Mesendoderm (in vitro differentiated cells): Measurements from ENCODE around the gene ZNF780B.

Experiments
- DNase-seq: peaks from one replicate; pipeline ENCODE4 v3.0.0; 2013
- H2AK5ac ChIP-seq: 2 replicates; pipeline ENCODE4 v1.6.1; 2013; ENCODE audit warnings: low read length, inconsistent platforms
- H2BK120ac ChIP-seq: 2 replicates; pipeline ENCODE4 v1.6.1; 2013; ENCODE audit warnings: low read depth, mild to moderate bottlenecking, low read length, moderate library complexity, mixed read lengths
- H2BK15ac ChIP-seq: replicated peaks from 2 replicates; pipeline ENCODE4 v1.6.1; 2013; ENCODE audit warnings: low read depth, mild to moderate bottlenecking, moderate library complexity
- H2BK5ac ChIP-seq: 2 replicates; pipeline ENCODE4 v1.6.1; 2013; ENCODE audit warnings: low read length, inconsistent platforms
- H3K18ac ChIP-seq: 2 replicates; pipeline ENCODE4 v1.6.1; 2013; ENCODE audit warnings: mild to moderate bottlenecking, low read length, mixed read lengths
- H3K23ac ChIP-seq: one replicate; pipeline ENCODE4 v1.6.1; 2013; ENCODE audit warnings: low read length
- H3K27ac ChIP-seq: 2 replicates; pipeline ENCODE4 v1.5.1; 2013; ENCODE audit warnings: low read depth, mild to moderate bottlenecking, inconsistent platforms, low read length, moderate library complexity
- H3K27me3 ChIP-seq: 2 replicates; pipeline ENCODE4 v1.6.1; 2013; ENCODE audit warnings: low read length, control low read depth, mild to moderate bottlenecking, inconsistent platforms; ENCODE audit not compliant: insufficient read depth, poor library complexity
- H3K36me3 ChIP-seq: 2 replicates; pipeline ENCODE4 v1.6.1; 2013; ENCODE audit warnings: low read length, inconsistent platforms; ENCODE audit not compliant: control insufficient read depth, insufficient read depth
- H3K4ac ChIP-seq: one replicate; pipeline ENCODE4 v1.6.1; 2013; ENCODE audit warnings: low read depth, mild to moderate bottlenecking, low read length, moderate library complexity
- H3K4me1 ChIP-seq: 2 replicates; pipeline ENCODE4 v1.6.1; 2013; ENCODE audit warnings: low read depth, low read length, inconsistent platforms; ENCODE audit not compliant: control insufficient read depth
- H3K4me2 ChIP-seq: 2 replicates; pipeline ENCODE4 v1.6.1; 2013; ENCODE audit warnings: low read length
- H3K4me3 ChIP-seq: 2 replicates; pipeline ENCODE4 v1.5.1; 2013; ENCODE audit warnings: mild to moderate bottlenecking, low read length
- H3K56ac ChIP-seq: one replicate; pipeline ENCODE4 v1.6.1; 2013; ENCODE audit warnings: low read length
- H3K79me1 ChIP-seq: 2 replicates; pipeline ENCODE4 v1.6.1; 2013; ENCODE audit warnings: low read length, inconsistent platforms
- H3K79me2 ChIP-seq: 2 replicates; pipeline ENCODE4 v1.6.1; 2013; ENCODE audit warnings: mild to moderate bottlenecking, low read length; ENCODE audit not compliant: control insufficient read depth, insufficient read depth
- H3K9ac ChIP-seq: 2 replicates; pipeline ENCODE4 v1.6.1; 2013; ENCODE audit warnings: low read length, inconsistent platforms
- H4K5ac ChIP-seq: one replicate; pipeline ENCODE4 v1.6.1; 2013; ENCODE audit warnings: low read length
- H4K8ac ChIP-seq: one replicate; pipeline ENCODE4 v1.6.1; 2013; ENCODE audit warnings: low read depth, mild to moderate bottlenecking, control low read depth, low read length, moderate library complexity
- WGBS: extraction: QIAGEN DNeasy Blood & Tissue Kit; methylation state at CpG from one replicate; pipeline ENCODE4 v1.1.7; 2013; ENCODE audit warnings: low lambda C conversion rate, missing lambda C conversion rate; ENCODE audit not compliant: insufficient coverage; ENCODE audit errors: extremely low coverage; 5-methylcytosine and 5-hydroxymethylcytosine counted together

Gene ZNF780B

GRCh38 chr19:39996811-39997637 is 59.0 kb downstream of the ZNF780B start, which contains the start of gene ZNF546:
Gene ZNF546, plus strand, starts transcription at chr19:39997060. Its CDS starts 1,267 bp downstream, at chr19:39998327.
- no peak within 1 kb of the TSS for H3K27ac ChIP-seq

GRCh38 chr19:39996218-39996810 is 59.7 kb downstream of the ZNF780B start:
- no peaks in the 10 kb centered on the region for H3K36me3 ChIP-seq
- no peak overlapping the region for H2BK15ac ChIP-seq
- H3K56ac ChIP-seq = peak overlapping the region; percentile 97
- peak overlapping the region; percentile 95 for H3K9ac ChIP-seq
- no CpG with 5 or more reads among the region's 19 CpGs for WGBS
- H3K4ac ChIP-seq = no peak overlapping the region
- peak overlapping the region; percentile 90 for H3K4me3 ChIP-seq
- H2AK5ac ChIP-seq = no peak overlapping the region
- H4K5ac ChIP-seq = peak overlapping the region; percentile 66
- peaks cover 2% of the 10 kb centered on the region for H3K4me1 ChIP-seq
- no peak overlapping the region for H2BK120ac ChIP-seq
- no peak for DNase-seq
- H2BK5ac ChIP-seq = peak overlapping the region; percentile 69
- H3K18ac ChIP-seq = peak overlapping the region; percentile 63
- no peak overlapping the region for H4K8ac ChIP-seq
- no peak overlapping the region for H3K27ac ChIP-seq
- peak overlapping the region; percentile 63 for H3K4me2 ChIP-seq
- H3K79me2 ChIP-seq = peaks cover 6% of the 10 kb centered on the region
- peaks cover 8% of the 10 kb centered on the region for H3K79me1 ChIP-seq
- H3K23ac ChIP-seq = no peak overlapping the region
- no peaks in the 10 kb centered on the region for H3K27me3 ChIP-seq

More at GRCh38 chr19:39996811-39997637, 59.0 kb downstream of the ZNF780B start, which contains the start of gene ZNF546:
- no peaks in the 10 kb centered on the region for H3K36me3 ChIP-seq
- no peak within 1 kb of the TSS for H4K8ac ChIP-seq
- peak within 1 kb of the TSS; percentile 90 for H3K4me3 ChIP-seq
- H3K18ac ChIP-seq = peak within 1 kb of the TSS; percentile 63
- H3K79me1 ChIP-seq = peaks cover 4% of the 10 kb centered on the region
- H3K79me2 ChIP-seq = peaks cover 6% of the 10 kb centered on the region
- DNase-seq = peak; percentile 88
- H4K5ac ChIP-seq = peak within 1 kb of the TSS; percentile 66
- H3K9ac ChIP-seq = peak within 1 kb of the TSS; percentile 95
- no peak within 1 kb of the TSS for H2BK120ac ChIP-seq
- no peaks in the 10 kb centered on the region for H3K27me3 ChIP-seq
- peak within 1 kb of the TSS; percentile 69 for H2BK5ac ChIP-seq
- peak within 1 kb of the TSS; percentile 97 for H3K56ac ChIP-seq
- peak within 1 kb of the TSS; percentile 82 for H3K4me2 ChIP-seq
- no peak within 1 kb of the TSS for H2AK5ac ChIP-seq
- H3K4ac ChIP-seq = no peak within 1 kb of the TSS
- peaks cover 2% of the 10 kb centered on the region for H3K4me1 ChIP-seq
- no peak within 1 kb of the TSS for H2BK15ac ChIP-seq
- no CpG with 5 or more reads among the region's 53 CpGs for WGBS
- H3K23ac ChIP-seq = no peak within 1 kb of the TSS

DNA sequence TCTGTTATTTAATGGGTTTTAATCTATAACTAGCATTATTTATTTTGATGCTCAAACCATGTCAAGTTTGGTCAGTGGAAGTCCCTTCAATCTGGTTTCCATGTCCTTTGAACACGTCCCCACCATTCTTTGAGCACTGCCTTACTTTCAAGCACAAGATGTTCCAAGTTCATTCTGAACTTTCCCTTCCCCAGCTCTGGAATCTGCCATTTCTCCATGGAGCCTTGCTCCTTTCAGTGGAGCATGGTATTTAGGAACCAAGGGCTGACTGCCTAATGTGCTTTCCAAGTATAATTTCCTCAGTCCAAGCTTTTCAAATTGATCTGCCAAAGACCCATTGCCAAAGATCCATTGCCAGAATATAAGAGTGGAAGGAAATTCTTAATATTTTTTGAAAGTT is 60.2 kb downstream of the ZNF780B start:
- no CpG with 5 or more reads among the region's 1 CpG for WGBS

GRCh38 chr19:39994361-39994760 is 61.7 kb downstream of the ZNF780B start:
- H3K27me3 ChIP-seq = no peaks in the 10 kb centered on the region
- no peak overlapping the region for H2BK120ac ChIP-seq
- H3K18ac ChIP-seq = no peak overlapping the region
- no peak overlapping the region for H2AK5ac ChIP-seq
- no peak overlapping the region for H3K9ac ChIP-seq
- H3K36me3 ChIP-seq = no peaks in the 10 kb centered on the region
- H2BK5ac ChIP-seq = no peak overlapping the region
- no peak overlapping the region for H3K56ac ChIP-seq
- no peak overlapping the region for H3K4ac ChIP-seq
- no peak overlapping the region for H3K4me3 ChIP-seq
- no peak overlapping the region for H2BK15ac ChIP-seq
- H4K8ac ChIP-seq = no peak overlapping the region
- peaks cover 6% of the 10 kb centered on the region for H3K79me2 ChIP-seq
- H3K79me1 ChIP-seq = peaks cover 8% of the 10 kb centered on the region
- peaks cover 2% of the 10 kb centered on the region for H3K4me1 ChIP-seq
- DNase-seq = no peak
- H4K5ac ChIP-seq = no peak overlapping the region
- no peak overlapping the region for H3K27ac ChIP-seq
- H3K4me2 ChIP-seq = no peak overlapping the region
- no peak overlapping the region for H3K23ac ChIP-seq

More for the DNA sequence above, 60.2 kb downstream of the ZNF780B start:
- Histone ChIP-seq H3K23ac (no peak overlapping the region), H3K79me1 (peaks cover 8% of the 10 kb centered on the region), H2BK120ac (no peak overlapping the region), H4K5ac (no peak overlapping the region), H3K56ac (no peak overlapping the region), H3K27ac (no peak overlapping the region), H2AK5ac (no peak overlapping the region), H3K79me2 (peaks cover 6% of the 10 kb centered on the region), H2BK15ac (no peak overlapping the region), H3K27me3 (no peaks in the 10 kb centered on the region), H3K4me1 (peaks cover 2% of the 10 kb centered on the region), H3K4me3 (no peak overlapping the region), H2BK5ac (no peak overlapping the region), H3K9ac (peak overlapping the region; percentile 24), H3K36me3 (no peaks in the 10 kb centered on the region), H4K8ac (no peak overlapping the region), H3K18ac (no peak overlapping the region), H3K4ac (no peak overlapping the region), H3K4me2 (peak overlapping the region; percentile 21)
- no peak for DNase-seq

- Histone ChIP-seq H3K79me2 (peaks cover 6% of the 10 kb centered on the region), H3K18ac (no peak overlapping the region), H3K27me3 (no peaks in the 10 kb centered on the region), H3K79me1 (peaks cover 8% of the 10 kb centered on the region), H3K9ac (no peak overlapping the region), H2BK120ac (no peak overlapping the region), H3K4me2 (no peak overlapping the region), H3K56ac (no peak overlapping the region), H2AK5ac (no peak overlapping the region), H4K8ac (no peak overlapping the region), H3K4ac (no peak overlapping the region), H3K27ac (no peak overlapping the region), H3K4me3 (no peak overlapping the region), H3K23ac (no peak overlapping the region), H3K4me1 (peaks cover 2% of the 10 kb centered on the region), H4K5ac (no peak overlapping the region), H3K36me3 (no peaks in the 10 kb centered on the region), H2BK5ac (no peak overlapping the region), H2BK15ac (no peak overlapping the region)
- DNase-seq = no peak
- no CpG with 5 or more reads among the region's 1 CpG for WGBS
Observed at GRCh38 chr19:39993605-39994004, 62.4 kb downstream of the ZNF780B start.
